Peyer's patch (tissue), 4 donors: ENCODE measurements around the gene ABHD2. TPM values are rescaled to one million over a fixed set of nuclear protein-coding genes. Genes with fewer than 3 reads are reported as not detected.
A peak's percentile ranks its signal among the peaks of the same experiment; 100 is the strongest.

Experiments
- DNase-seq, 3 donors: peaks; one replicate each; pipeline ENCODE4 v3.0.0-alpha.2; 2017 to 2019
- H3K27ac ChIP-seq, 4 donors: fragments of 200-600 bp; sonication (generic); one replicate each; pipeline ENCODE4 v1.5.1; 2016 to 2019
- H3K27me3 ChIP-seq, 2 donors: fragments of 200-600 bp; sonication (generic); one replicate each; pipeline ENCODE4 v1.5.1; 2019
- H3K36me3 ChIP-seq, 3 donors: fragments of 200-600 bp; sonication (generic); one replicate each; pipeline ENCODE4 v1.5.1; 2016 to 2019
- H3K4me1 ChIP-seq, 4 donors: fragments of 200-600 bp; sonication (generic); one replicate each; pipeline ENCODE4 v1.5.1; 2016 to 2019
- H3K4me3 ChIP-seq, 4 donors: fragments of 200-600 bp; sonication (generic); 1 replicate in 3 of 4; 2 replicates in 1 of 4; pipeline ENCODE4 v1.5.1; 2016 to 2019; ENCODE audit warnings: mild to moderate bottlenecking in 1 of 4
- H3K9me3 ChIP-seq, 4 donors: fragments of 200-600 bp; sonication (generic); one replicate each; pipeline ENCODE4 v1.5.1; 2016 to 2019; ENCODE audit warnings: mild to moderate bottlenecking in 1 of 4
- POLR2A ChIP-seq, 2 donors: fragments of 450-650 bp; IDR thresholded peaks; one replicate each; pipeline ENCODE4 v1.5.1; 2017; ENCODE audit warnings: antibody characterized with exemption in 2 of 2, mild to moderate bottlenecking in 2 of 2, moderate library complexity in 2 of 2
- total RNA-seq, 4 donors: library from RNA; depleted of rRNA; stranded (reverse); fragments of >200 nt; gene quantifications; one replicate each; pipeline ENCODE4 v1.1.0, GENCODE V29; 2016
- TF ChIP-seq, protein P1 (sequence below), 6 experiments: fragments of 450-650 bp in 4 of 6; fragments of 200-600 bp in 2 of 6; sonication (generic) in 1 of 6; IDR thresholded peaks; one replicate each; pipeline ENCODE4 v1.5.1; 2017 to 2019; ENCODE audit warnings: antibody characterized with exemption in 6 of 6, mild to moderate bottlenecking in 3 of 6, moderate library complexity in 1 of 6

Gene ABHD2
- total RNA-seq, 4 donors from 2014 or later: 75.9 to 190 (median 121) TPM

DNA sequence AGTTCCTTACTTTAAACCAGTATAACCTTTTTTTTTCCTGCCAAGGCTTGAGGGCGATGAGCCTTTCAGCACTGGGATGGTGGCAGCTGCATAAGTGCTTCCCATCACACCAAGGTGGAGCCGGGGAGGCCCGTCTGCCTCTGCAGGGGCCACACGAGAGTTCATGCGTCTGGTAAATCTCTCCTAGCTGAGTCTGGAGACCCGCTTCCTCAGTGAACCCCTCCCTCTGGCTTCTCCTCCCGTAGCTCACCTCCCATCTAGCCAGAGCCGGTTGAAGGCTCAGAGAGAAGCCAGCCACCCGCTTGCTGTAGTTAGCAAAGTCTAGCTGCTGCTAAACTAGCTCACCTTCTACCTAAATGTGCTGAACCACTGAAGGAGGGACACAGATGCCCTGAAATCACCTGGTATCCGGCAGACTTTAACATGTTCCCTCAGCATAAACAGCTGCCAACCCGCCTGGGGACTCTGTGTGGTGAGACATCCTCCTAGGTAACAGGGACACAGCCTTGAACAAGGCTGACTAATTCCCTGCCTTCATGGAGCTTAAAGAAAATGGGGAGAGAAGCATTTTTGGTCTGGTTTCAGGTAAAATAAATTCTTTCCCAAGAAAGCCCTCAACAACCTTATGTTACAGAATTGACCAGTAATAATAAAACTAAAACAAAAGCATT is 90.2 kb downstream of the ABHD2 start:
- Histone ChIP-seq H3K4me1 (no peaks in the 10 kb centered on the region), H3K27ac (no peak overlapping the region), H3K9me3 (no peaks in the 10 kb centered on the region), H3K36me3 (peaks cover 0 to 59% (median 0%) of the 10 kb centered on the region in 3 donors), H3K27me3 (no peaks in the 10 kb centered on the region), H3K4me3 (no peak overlapping the region)
- no peak for DNase-seq
- TF ChIP-seq POLR2A (IDR thresholded peaks at IDR 0.05): no peak
- TF ChIP-seq, protein P1, sequence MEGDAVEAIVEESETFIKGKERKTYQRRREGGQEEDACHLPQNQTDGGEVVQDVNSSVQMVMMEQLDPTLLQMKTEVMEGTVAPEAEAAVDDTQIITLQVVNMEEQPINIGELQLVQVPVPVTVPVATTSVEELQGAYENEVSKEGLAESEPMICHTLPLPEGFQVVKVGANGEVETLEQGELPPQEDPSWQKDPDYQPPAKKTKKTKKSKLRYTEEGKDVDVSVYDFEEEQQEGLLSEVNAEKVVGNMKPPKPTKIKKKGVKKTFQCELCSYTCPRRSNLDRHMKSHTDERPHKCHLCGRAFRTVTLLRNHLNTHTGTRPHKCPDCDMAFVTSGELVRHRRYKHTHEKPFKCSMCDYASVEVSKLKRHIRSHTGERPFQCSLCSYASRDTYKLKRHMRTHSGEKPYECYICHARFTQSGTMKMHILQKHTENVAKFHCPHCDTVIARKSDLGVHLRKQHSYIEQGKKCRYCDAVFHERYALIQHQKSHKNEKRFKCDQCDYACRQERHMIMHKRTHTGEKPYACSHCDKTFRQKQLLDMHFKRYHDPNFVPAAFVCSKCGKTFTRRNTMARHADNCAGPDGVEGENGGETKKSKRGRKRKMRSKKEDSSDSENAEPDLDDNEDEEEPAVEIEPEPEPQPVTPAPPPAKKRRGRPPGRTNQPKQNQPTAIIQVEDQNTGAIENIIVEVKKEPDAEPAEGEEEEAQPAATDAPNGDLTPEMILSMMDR (IDR thresholded peaks at IDR 0.05): no peak

DNA sequence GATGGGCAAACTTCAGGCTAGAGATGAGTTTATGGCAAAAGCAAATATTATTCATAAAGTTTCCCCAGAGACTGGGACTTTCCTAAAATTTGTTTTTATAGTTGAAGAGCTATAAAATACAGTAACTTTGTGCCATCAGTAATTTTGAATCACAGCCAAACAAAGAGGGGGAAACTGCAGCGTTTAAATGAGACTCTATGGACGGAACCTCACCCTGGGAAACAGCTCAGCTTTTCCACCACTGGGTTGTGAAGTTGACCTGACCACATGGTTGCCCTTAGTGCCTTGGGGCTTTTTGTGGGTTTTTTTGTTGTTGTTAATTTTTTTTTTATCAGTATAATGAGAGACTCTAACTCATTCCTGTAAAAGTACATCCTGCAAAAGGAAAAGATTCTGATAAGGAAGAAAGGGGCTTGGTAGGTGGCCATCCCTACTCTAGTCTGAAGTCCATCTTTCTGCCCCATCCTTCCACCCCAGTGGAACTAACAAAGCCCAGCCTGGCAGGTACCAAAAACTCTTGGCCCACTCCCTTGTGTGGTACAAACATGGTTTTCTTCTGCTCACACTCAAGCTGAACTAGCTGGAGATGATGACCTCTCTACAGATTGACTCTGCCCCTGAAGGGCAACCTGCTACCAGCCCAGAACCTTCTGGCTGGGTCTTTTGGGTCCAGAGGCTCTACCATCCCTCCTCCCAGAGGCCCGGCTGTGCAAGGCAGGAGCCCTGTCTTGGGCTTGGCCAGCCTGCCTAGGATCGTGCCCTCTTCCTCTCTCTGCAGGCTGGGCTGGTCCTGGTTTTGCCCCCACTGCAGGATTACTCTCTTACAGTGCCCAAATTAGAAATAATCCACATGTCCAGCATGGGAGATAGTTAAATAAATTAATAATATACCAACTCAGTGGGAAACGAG is 92.0 kb downstream of the ABHD2 start:
- H3K27me3 ChIP-seq: no peaks in the 10 kb centered on the region
- peaks cover 0 to 61% (median 0%) of the 10 kb centered on the region in 3 donors for H3K36me3 ChIP-seq
- DNase-seq: no peak
- no peak overlapping the region for H3K4me3 ChIP-seq
- H3K4me1 ChIP-seq: no peaks in the 10 kb centered on the region
- H3K9me3 ChIP-seq: no peaks in the 10 kb centered on the region
- H3K27ac ChIP-seq: no peak overlapping the region
- no peak for TF ChIP-seq POLR2A (IDR thresholded peaks at IDR 0.05)
- TF ChIP-seq, protein P1 (IDR thresholded peaks at IDR 0.05): no peak

DNA sequence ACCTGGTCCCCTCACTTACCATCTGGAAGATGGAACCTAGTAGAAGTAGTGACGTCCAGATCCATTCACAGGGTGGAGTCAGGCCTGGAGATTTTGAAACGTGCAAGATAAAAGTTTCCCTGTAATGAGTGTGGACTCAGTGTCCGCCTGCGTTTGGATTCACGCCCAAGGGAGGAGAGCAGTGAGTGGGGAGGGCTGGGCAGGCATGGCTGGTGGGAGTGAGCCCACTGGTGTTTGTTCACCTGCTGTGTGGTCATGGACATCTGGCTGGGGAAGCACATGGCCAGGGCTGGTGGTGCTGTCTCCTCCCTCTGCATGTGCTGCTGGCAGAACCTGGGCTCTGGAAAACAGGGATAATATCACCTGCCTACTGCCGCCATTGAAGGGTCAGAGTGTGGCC is 96.1 kb downstream of the ABHD2 start:
- TF ChIP-seq, protein P1 (IDR thresholded peaks at IDR 0.05): no peak
- no peak for TF ChIP-seq POLR2A (IDR thresholded peaks at IDR 0.05)
- Histone ChIP-seq H3K9me3 (no peaks in the 10 kb centered on the region), H3K4me3 (no peak overlapping the region), H3K27ac (no peak overlapping the region), H3K4me1 (no peaks in the 10 kb centered on the region), H3K36me3 (peaks cover 0 to 60% (median 0%) of the 10 kb centered on the region in 3 donors), H3K27me3 (no peaks in the 10 kb centered on the region)
- peak in 1 of 3 donors; percentile 48 for DNase-seq

DNA sequence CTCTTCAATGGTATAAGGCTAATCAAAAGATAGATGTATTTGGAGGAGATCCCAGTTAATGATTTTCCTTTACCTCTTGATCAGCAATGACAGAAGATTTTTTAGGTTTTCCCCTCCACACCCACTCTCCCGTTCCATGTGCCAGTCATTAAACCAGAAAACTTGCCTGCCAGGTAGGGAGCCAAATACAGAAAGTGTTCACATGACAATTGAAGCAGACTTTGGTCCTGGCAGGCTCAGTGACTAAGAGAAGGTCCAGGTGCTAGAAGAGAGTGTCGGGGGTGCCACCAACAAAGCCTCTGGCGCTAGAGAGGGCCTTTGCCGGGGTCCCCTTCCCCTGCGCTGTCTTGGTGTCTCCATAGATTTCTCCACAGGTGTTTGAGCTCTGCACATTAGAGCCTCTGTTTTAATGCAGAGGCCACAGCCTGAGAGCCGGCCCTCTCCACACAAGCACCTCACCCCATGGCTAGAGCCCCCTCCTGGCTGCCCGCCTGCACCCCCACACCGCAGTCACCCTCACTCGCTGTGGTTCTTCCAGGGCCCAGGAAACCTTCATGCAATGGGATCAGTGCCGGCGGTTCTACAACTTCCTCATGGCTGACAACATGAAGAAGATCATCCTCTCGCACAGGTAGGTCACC is 96.8 kb downstream of the ABHD2 start:
- Histone ChIP-seq H3K4me1 (no peaks in the 10 kb centered on the region), H3K27me3 (no peaks in the 10 kb centered on the region), H3K4me3 (no peak overlapping the region), H3K27ac (no peak overlapping the region), H3K36me3 (peaks cover 0 to 60% (median 0%) of the 10 kb centered on the region in 3 donors), H3K9me3 (no peaks in the 10 kb centered on the region)
- no peak for TF ChIP-seq POLR2A (IDR thresholded peaks at IDR 0.05)
- TF ChIP-seq, protein P1 (IDR thresholded peaks at IDR 0.05): no peak
- peak in 1 of 3 donors; percentile 41 for DNase-seq

DNA sequence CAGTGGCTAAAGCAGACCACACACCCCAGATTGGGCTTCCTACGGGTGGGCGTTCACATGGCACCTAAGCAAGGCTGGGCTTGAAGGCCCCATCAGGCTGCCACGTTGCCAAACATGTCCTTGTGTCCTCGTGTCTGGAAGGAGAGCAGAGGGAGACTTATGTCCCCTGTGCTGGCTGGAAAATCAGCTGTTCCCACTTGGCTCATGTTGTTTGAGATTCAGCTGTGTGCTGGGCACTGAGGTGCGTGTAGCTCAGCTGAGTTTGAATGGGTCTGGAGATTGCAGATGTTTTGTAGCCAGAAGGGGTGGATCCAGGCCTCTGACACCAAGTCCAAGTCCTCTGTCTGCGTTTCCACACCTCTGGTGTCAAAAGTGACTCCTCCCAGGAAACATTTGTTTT is 98.5 kb downstream of the ABHD2 start:
- Histone ChIP-seq H3K27me3 (no peaks in the 10 kb centered on the region), H3K4me3 (no peak overlapping the region), H3K36me3 (peaks cover 0 to 65% (median 0%) of the 10 kb centered on the region in 3 donors), H3K9me3 (no peaks in the 10 kb centered on the region), H3K4me1 (no peaks in the 10 kb centered on the region), H3K27ac (no peak overlapping the region)
- peak in 1 of 3 donors; percentile 22 for DNase-seq
- TF ChIP-seq, protein P1 (IDR thresholded peaks at IDR 0.05): no peak
- no peak for TF ChIP-seq POLR2A (IDR thresholded peaks at IDR 0.05)
